ENCODE measurements around the gene PPM1H. TPM values are rescaled to one million over a fixed set of nuclear protein-coding genes. Genes with fewer than 3 reads are reported as not detected.

PPM1H gene
- total RNA-seq, 1 experiment from 2014 or later: 37.1 TPM

GRCh38 chr12:62720661-62721330 lies 214.2 kb downstream of the PPM1H start (continued):
- TF ChIP-seq E2F5 (CRISPR knock-in tag; IDR thresholded peaks at IDR 0.05): no peak
- TF ChIP-seq NFATC4 (CRISPR knock-in tag; IDR thresholded peaks at IDR 0.05): no peak
- no peak for TF ChIP-seq ZBTB21 (CRISPR knock-in tag; IDR thresholded peaks at IDR 0.05; ENCODE audit: borderline replicate concordance)
- TF ChIP-seq NFYB (CRISPR knock-in tag; conservative IDR thresholded peaks at IDR 0.05; ENCODE audit: low read depth): no peak
- TF ChIP-seq HMGA2 (CRISPR knock-in tag; IDR thresholded peaks at IDR 0.05): no peak
- no peak for TF ChIP-seq CBFB (CRISPR knock-in tag; IDR thresholded peaks at IDR 0.05; ENCODE audit: low read depth)
- TF ChIP-seq NR1H2 (CRISPR knock-in tag; IDR thresholded peaks at IDR 0.05): no peak
- TF ChIP-seq NR3C1 (CRISPR knock-in tag; conservative IDR thresholded peaks at IDR 0.05; ENCODE audit: low read depth): no peak

- Mint-ChIP-seq H3K4me3 (no peak overlapping the region), H3K4me1 (peaks cover 60% of the 10 kb centered on the region), H3K27me3 (ENCODE audit: low read depth) (no peaks in the 10 kb centered on the region), H3K9me3 (no peaks in the 10 kb centered on the region), H3K36me3 (peaks cover 5% of the 10 kb centered on the region), H3K27ac (no peak overlapping the region; the same call in 1 of the 2 replicates)
- no peak for TF ChIP-seq GTF2I (CRISPR knock-in tag; conservative IDR thresholded peaks at IDR 0.05)
- no peak for DNase-seq (ENCODE audit: low spot score)
- no peak for ATAC-seq
- POLR2A ChIA-PET: no interaction called here
- CTCF ChIA-PET: no interaction called here
These were observed 214.9 kb downstream of the PPM1H start for GRCh38 chr12:62720025-62720424.

- no peak overlapping the region; the same call in 1 of the 2 replicates for H3K27ac Mint-ChIP-seq
These were observed 216.1 kb downstream of the PPM1H start for GRCh38 chr12:62718762-62719426.

GRCh38 chr12:62717643-62718042 lies 217.3 kb downstream of the PPM1H start:
- Mint-ChIP-seq H3K27me3 (ENCODE audit: low read depth) (no peaks in the 10 kb centered on the region), H3K9me3 (no peaks in the 10 kb centered on the region), H3K4me1 (peaks cover 46% of the 10 kb centered on the region), H3K36me3 (peaks cover 5% of the 10 kb centered on the region), H3K4me3 (no peak overlapping the region), H3K27ac (no peak overlapping the region)
- DNase-seq (ENCODE audit: low spot score) (no peak), ATAC-seq (no peak)
- ChIA-PET POLR2A (no interaction called here), CTCF (no interaction called here)
- TF ChIP-seq PREB (CRISPR knock-in tag; IDR thresholded peaks at IDR 0.05; ENCODE audit: borderline replicate concordance) (no peak), EMX1 (CRISPR knock-in tag; IDR thresholded peaks at IDR 0.05) (no peak), ZNF232 (CRISPR knock-in tag; IDR thresholded peaks at IDR 0.05) (no peak), NFATC4 (CRISPR knock-in tag; IDR thresholded peaks at IDR 0.05) (no peak), JAZF1 (CRISPR knock-in tag; IDR thresholded peaks at IDR 0.05) (no peak)
- TF ChIP-seq, protein P1, sequence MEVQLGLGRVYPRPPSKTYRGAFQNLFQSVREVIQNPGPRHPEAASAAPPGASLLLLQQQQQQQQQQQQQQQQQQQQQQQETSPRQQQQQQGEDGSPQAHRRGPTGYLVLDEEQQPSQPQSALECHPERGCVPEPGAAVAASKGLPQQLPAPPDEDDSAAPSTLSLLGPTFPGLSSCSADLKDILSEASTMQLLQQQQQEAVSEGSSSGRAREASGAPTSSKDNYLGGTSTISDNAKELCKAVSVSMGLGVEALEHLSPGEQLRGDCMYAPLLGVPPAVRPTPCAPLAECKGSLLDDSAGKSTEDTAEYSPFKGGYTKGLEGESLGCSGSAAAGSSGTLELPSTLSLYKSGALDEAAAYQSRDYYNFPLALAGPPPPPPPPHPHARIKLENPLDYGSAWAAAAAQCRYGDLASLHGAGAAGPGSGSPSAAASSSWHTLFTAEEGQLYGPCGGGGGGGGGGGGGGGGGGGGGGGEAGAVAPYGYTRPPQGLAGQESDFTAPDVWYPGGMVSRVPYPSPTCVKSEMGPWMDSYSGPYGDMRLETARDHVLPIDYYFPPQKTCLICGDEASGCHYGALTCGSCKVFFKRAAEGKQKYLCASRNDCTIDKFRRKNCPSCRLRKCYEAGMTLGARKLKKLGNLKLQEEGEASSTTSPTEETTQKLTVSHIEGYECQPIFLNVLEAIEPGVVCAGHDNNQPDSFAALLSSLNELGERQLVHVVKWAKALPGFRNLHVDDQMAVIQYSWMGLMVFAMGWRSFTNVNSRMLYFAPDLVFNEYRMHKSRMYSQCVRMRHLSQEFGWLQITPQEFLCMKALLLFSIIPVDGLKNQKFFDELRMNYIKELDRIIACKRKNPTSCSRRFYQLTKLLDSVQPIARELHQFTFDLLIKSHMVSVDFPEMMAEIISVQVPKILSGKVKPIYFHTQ (CRISPR knock-in tag; IDR thresholded peaks at IDR 0.05): no peak

More at GRCh38 chr12:62718762-62719426, 216.1 kb downstream of the PPM1H start:
- Mint-ChIP-seq H3K9me3 (no peaks in the 10 kb centered on the region), H3K4me1 (peaks cover 58% of the 10 kb centered on the region), H3K36me3 (peaks cover 5% of the 10 kb centered on the region), H3K4me3 (no peak overlapping the region), H3K27me3 (ENCODE audit: low read depth) (no peaks in the 10 kb centered on the region)
- TF ChIP-seq NR1H2 (CRISPR knock-in tag; IDR thresholded peaks at IDR 0.05): no peak
- DNase-seq (ENCODE audit: low spot score) (no peak), ATAC-seq (no peak)
- ChIA-PET POLR2A (no interaction called here), CTCF (no interaction called here)

All from WTC11 (cell line).